Karpas-422 (cell line): ENCODE measurements around the gene CREB5. TPM values are rescaled to one million over a fixed set of nuclear protein-coding genes. Genes with fewer than 3 reads are reported as not detected.

Experiments used
- DNase-seq: peaks from one replicate; pipeline ENCODE4 v3.0.0-alpha.2; 2015
- H2AFZ ChIP-seq: fragments of 200-600 bp; sonication (generic); 2 replicates; pipeline ENCODE4 v1.6.1; 2014; ENCODE audit warnings: antibody characterized with exemption, low read length, mixed read lengths
- H3K27ac ChIP-seq: fragments of 200-600 bp; sonication (generic); 2 replicates; pipeline ENCODE4 v1.5.1; 2014; ENCODE audit warnings: mild to moderate bottlenecking, low read length, moderate library complexity
- H3K27me3 ChIP-seq: fragments of 200-600 bp; sonication (generic); 2 replicates; pipeline ENCODE4 v1.6.1; 2014; ENCODE audit warnings: low read length, mixed read lengths
- H3K36me3 ChIP-seq: fragments of 200-600 bp; sonication (generic); 2 replicates; pipeline ENCODE4 v1.6.1; 2014; ENCODE audit warnings: low read length, mixed read lengths; ENCODE audit not compliant: insufficient read depth
- H3K4me1 ChIP-seq: fragments of 200-600 bp; sonication (generic); 2 replicates; pipeline ENCODE4 v1.6.1; 2014; ENCODE audit warnings: mild to moderate bottlenecking, low read length, mixed read lengths
- H3K4me2 ChIP-seq: fragments of 200-600 bp; sonication (generic); 2 replicates; pipeline ENCODE4 v1.6.1; 2014; ENCODE audit warnings: low read length, low read depth, mild to moderate bottlenecking; ENCODE audit not compliant: poor library complexity, severe bottlenecking
- H3K4me3 ChIP-seq: fragments of 200-600 bp; sonication (generic); 2 replicates; pipeline ENCODE4 v1.5.1; 2014; ENCODE audit warnings: mild to moderate bottlenecking, antibody characterized with exemption, low read length, mixed read lengths
- H3K79me2 ChIP-seq: fragments of 200-600 bp; sonication (generic); 2 replicates; pipeline ENCODE4 v1.6.1; 2014; ENCODE audit warnings: mild to moderate bottlenecking, low read length, mixed read lengths
- H3K9ac ChIP-seq: fragments of 200-600 bp; sonication (generic); 2 replicates; pipeline ENCODE4 v1.6.0; 2014; ENCODE audit warnings: low read length
- H3K9me2 ChIP-seq: fragments of 200-600 bp; sonication (generic), shearing (Covaris generic); replicated peaks from 2 replicates; pipeline ENCODE4 v1.6.0; 2014; ENCODE audit warnings: mild to moderate bottlenecking, low read length, moderate library complexity; ENCODE audit not compliant: insufficient read depth
- H3K9me3 ChIP-seq: fragments of 300-700, 200-600 bp; sonication (generic); 2 replicates; pipeline ENCODE4 v1.6.1; 2014; ENCODE audit warnings: low read length, mixed read lengths
- H4K20me1 ChIP-seq: fragments of 200-600 bp; sonication (generic); 2 replicates; pipeline ENCODE4 v1.6.1; 2014; ENCODE audit warnings: mild to moderate bottlenecking, antibody characterized with exemption, low read length, low read depth; ENCODE audit not compliant: insufficient read depth
- total RNA-seq: library from RNA; depleted of rRNA; stranded (reverse); fragments of >200 nt; shearing (Covaris generic); gene quantifications from 2 replicates; pipeline ENCODE4 v1.2.3, GENCODE V29; 2014; ENCODE audit warnings: low replicate concordance

Gene CREB5
- total RNA-seq, 1 experiment from 2014 or later = 52.1 TPM

DNA sequence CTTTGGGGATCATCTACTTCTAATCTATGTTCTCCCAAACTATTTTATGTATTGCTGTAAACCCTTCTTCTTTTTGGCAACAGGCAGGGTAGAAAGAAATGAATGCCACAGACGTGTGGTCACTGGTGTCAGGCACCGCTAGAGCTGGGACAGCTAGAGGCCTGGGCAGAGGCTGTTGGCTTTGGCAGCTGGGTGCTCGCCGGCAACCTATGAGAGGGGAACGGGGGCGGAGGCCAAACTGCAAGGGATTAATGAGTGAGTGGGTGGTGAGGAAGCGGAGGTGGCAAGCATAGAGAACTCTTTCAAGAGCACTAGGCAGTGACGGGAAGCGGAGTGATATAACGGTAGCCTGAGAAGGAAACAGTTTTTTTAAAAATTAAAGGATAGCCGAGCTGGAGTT, 78.5 kb downstream of the CREB5 start:
- H4K20me1 ChIP-seq = no peaks in the 10 kb centered on the region
- no peak overlapping the region for H3K4me3 ChIP-seq

DNA sequence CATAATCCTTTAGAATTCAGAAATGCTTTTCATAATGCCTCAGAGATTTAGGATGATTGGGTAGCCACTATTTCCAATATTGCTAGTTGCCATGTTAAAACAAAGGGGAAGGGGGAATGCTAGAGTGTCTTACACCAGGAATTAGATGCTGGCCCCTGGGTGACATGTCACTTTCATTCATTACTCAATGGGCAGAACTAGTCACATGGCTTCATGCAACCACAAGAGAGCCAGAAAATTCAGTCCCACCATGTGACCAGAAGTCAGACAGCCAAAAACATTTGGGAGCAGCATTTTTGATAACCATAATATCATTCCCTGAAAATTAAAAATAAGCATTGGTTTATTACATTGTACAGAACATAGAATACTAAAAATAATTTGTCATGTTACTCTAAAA, 81.2 kb downstream of the CREB5 start:
- H3K27ac ChIP-seq = no peak overlapping the region
- H3K79me2 ChIP-seq = no peaks in the 10 kb centered on the region
- H3K9me3 ChIP-seq = no peaks in the 10 kb centered on the region
- H3K9me2 ChIP-seq = no peaks in the 10 kb centered on the region
- H3K4me1 ChIP-seq = no peaks in the 10 kb centered on the region; the same call in 1 of the 2 replicates
- H4K20me1 ChIP-seq = no peaks in the 10 kb centered on the region
- no peak for DNase-seq
- H2AFZ ChIP-seq = no peak overlapping the region
- no peak overlapping the region for H3K4me3 ChIP-seq
- H3K9ac ChIP-seq = no peak overlapping the region
- no peaks in the 10 kb centered on the region for H3K36me3 ChIP-seq
- H3K27me3 ChIP-seq = no peaks in the 10 kb centered on the region
- H3K4me2 ChIP-seq = no peak overlapping the region

More for the DNA sequence above, 78.5 kb downstream of the CREB5 start:
- Histone ChIP-seq H3K9me2 (no peaks in the 10 kb centered on the region), H3K4me2 (no peak overlapping the region), H3K27ac (no peak overlapping the region), H3K9ac (no peak overlapping the region), H3K4me1 (no peaks in the 10 kb centered on the region; the same call in 1 of the 2 replicates), H2AFZ (no peak overlapping the region), H3K36me3 (no peaks in the 10 kb centered on the region), H3K27me3 (no peaks in the 10 kb centered on the region), H3K79me2 (no peaks in the 10 kb centered on the region), H3K9me3 (no peaks in the 10 kb centered on the region)
- no peak for DNase-seq

DNA sequence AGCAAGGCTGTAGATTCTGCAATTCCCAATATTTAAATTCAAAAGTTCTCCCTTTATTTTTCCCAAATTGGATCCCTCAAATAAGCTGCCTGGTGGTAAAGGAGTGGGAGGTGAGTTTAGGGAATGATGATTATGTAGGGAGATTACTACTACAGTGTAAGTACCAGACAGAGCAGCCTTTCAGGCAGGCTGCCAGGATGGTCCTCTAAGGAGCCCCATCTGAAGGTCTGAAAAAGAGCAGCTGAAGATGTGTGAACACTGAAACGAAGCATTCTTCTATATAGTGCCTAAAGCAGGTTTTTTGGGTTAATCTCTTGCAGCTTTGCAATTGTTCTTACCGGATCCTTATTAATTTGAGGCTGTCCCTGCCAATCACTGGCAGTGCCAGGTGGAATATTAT, 84.7 kb downstream of the CREB5 start:
- DNase-seq = no peak
- no peaks in the 10 kb centered on the region for H3K9me2 ChIP-seq
- H3K4me2 ChIP-seq = no peak overlapping the region
- H3K27me3 ChIP-seq = no peaks in the 10 kb centered on the region
- H3K27ac ChIP-seq = no peak overlapping the region
- H2AFZ ChIP-seq = no peak overlapping the region
- peaks cover 12% of the 10 kb centered on the region for H3K4me1 ChIP-seq
- H3K79me2 ChIP-seq = no peaks in the 10 kb centered on the region
- no peaks in the 10 kb centered on the region for H3K9me3 ChIP-seq
- H3K36me3 ChIP-seq = no peaks in the 10 kb centered on the region
- H3K9ac ChIP-seq = no peak overlapping the region
- no peaks in the 10 kb centered on the region for H4K20me1 ChIP-seq
- no peak overlapping the region for H3K4me3 ChIP-seq

DNA sequence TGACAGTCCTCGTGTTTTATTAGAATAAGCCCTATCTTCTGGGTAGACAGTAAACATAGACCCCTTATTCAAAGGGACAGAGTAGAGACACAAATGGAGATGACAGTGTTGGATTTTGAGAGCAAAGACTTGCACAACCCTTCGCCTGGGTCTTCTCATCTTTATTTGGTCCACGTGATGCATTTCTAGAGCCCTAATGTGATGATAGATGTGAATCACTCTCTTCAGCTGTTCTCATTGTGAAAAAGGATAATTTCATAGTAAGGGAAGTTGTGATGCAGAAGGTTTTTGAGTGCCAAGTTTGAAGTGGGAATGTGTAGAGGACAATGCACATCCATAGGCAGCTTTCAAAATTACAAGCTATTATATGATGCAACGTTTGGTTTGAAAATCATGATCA, 86.3 kb downstream of the CREB5 start:
- no peak overlapping the region for H3K4me3 ChIP-seq
- H3K4me1 ChIP-seq = peaks cover 28% of the 10 kb centered on the region
- no peaks in the 10 kb centered on the region for H3K9me2 ChIP-seq
- H3K79me2 ChIP-seq = no peaks in the 10 kb centered on the region
- no peaks in the 10 kb centered on the region for H3K36me3 ChIP-seq
- H3K9ac ChIP-seq = no peak overlapping the region
- no peak overlapping the region for H2AFZ ChIP-seq
- H3K27me3 ChIP-seq = no peaks in the 10 kb centered on the region
- H4K20me1 ChIP-seq = no peaks in the 10 kb centered on the region
- H3K27ac ChIP-seq = no peak overlapping the region
- H3K9me3 ChIP-seq = no peaks in the 10 kb centered on the region
- no peak for DNase-seq
- H3K4me2 ChIP-seq = no peak overlapping the region

DNA sequence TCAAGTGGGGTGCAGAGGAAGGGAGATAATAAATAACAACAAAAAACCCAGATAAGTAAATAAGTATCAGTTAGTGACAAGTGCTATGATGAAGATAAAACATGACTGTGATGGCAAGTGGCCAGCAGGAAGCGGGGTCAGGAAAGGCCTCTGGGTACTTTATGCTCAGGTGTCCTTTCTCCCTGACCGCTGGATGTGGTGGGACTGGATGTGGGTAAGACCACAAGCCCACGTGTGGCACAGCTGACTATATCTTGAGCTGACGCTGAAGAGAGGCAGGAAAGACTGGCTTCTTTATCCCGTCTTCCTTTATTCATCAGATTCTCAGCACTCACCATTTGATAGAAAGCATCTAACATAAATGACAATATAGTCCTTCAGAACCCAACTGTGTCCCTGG, 87.8 kb downstream of the CREB5 start:
- no peaks in the 10 kb centered on the region for H3K79me2 ChIP-seq
- no peak overlapping the region for H3K4me3 ChIP-seq
- peaks cover 43% of the 10 kb centered on the region for H3K4me1 ChIP-seq
- H3K4me2 ChIP-seq = no peak overlapping the region
- no peaks in the 10 kb centered on the region for H4K20me1 ChIP-seq
- H3K27me3 ChIP-seq = no peaks in the 10 kb centered on the region
- no peak overlapping the region for H3K27ac ChIP-seq
- no peaks in the 10 kb centered on the region for H3K36me3 ChIP-seq
- H3K9me2 ChIP-seq = no peaks in the 10 kb centered on the region
- no peaks in the 10 kb centered on the region for H3K9me3 ChIP-seq
- no peak overlapping the region for H3K9ac ChIP-seq
- no peak overlapping the region for H2AFZ ChIP-seq
- DNase-seq = no peak

DNA sequence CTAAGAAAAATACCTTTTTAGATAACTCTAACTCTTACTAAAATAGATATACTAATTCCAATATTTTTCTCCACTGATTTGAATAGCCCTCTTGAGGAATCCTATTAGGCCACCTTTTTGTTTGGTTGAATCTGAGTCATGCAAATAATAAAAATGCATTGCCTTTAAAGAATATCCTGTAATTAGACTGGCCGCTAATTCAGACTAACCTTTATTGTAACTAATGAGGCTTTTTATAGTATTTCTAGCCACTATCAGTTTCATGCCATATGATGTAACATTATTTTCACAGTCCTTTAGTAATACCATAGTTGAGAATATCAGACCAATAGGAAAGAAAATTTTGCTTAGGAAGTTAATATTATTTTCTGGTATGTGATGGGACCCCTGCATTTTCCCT, 90.1 kb downstream of the CREB5 start:
- H3K9me3 ChIP-seq = no peaks in the 10 kb centered on the region
- H3K4me1 ChIP-seq = peaks cover 47% of the 10 kb centered on the region
- H4K20me1 ChIP-seq = no peaks in the 10 kb centered on the region
- no peaks in the 10 kb centered on the region for H3K79me2 ChIP-seq
- no peak overlapping the region for H3K4me3 ChIP-seq
- DNase-seq = no peak
- no peaks in the 10 kb centered on the region for H3K27me3 ChIP-seq
- H3K36me3 ChIP-seq = no peaks in the 10 kb centered on the region
- H2AFZ ChIP-seq = no peak overlapping the region
- no peak overlapping the region for H3K27ac ChIP-seq
- H3K9ac ChIP-seq = no peak overlapping the region
- no peak overlapping the region for H3K4me2 ChIP-seq
- H3K9me2 ChIP-seq = no peaks in the 10 kb centered on the region

DNA sequence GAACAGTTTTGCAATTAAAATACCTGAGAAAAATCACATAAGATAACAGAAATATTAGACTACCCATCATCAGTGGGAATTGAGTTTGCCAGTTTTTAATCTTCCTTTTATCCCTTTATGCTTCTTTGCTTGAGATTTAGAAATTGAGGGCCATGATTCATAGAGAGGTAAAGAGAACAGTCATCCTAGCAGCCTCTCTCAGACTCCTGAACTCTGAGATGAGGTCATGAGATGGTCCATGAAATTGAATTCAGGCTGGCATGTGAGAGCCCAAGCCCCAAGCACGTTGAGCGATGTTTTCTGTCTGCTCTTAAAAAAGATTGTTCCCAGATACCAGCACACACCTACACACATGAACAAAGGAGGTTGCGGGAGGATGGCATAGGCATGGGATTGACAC, 91.1 kb downstream of the CREB5 start:
- no peaks in the 10 kb centered on the region for H4K20me1 ChIP-seq

DNA sequence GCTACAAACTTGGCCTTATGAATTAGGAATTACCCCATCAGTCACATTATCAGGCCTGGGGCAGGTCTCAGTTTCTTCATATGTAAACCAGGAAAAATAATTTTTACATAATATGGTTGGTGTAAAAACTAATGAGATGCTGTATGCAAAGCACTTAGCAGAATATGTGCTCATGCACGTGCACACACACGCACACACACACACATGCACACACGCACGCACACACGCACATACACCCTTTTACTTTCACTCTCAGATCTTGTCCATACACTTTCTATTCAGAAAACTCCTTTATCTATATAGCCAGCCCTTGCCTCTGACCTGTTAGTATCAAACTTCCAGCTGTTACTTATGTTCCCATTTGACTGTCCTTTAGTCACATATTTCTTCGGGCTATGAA, 92.7 kb downstream of the CREB5 start:
- Histone ChIP-seq H4K20me1 (no peaks in the 10 kb centered on the region), H3K9ac (no peak overlapping the region; the same call in 1 of the 2 replicates), H3K27ac (no peak overlapping the region), H3K9me3 (no peaks in the 10 kb centered on the region), H3K36me3 (no peaks in the 10 kb centered on the region), H2AFZ (no peak overlapping the region), H3K4me3 (peak overlapping the region; percentile 40; the same call in 1 of the 2 replicates), H3K27me3 (no peaks in the 10 kb centered on the region), H3K79me2 (no peaks in the 10 kb centered on the region), H3K9me2 (no peaks in the 10 kb centered on the region), H3K4me2 (peak overlapping the region; percentile 59), H3K4me1 (peaks cover 57% of the 10 kb centered on the region)
- no peak for DNase-seq

More for the DNA sequence above, 91.1 kb downstream of the CREB5 start:
- Histone ChIP-seq H3K79me2 (no peaks in the 10 kb centered on the region), H3K4me1 (peaks cover 47% of the 10 kb centered on the region), H3K9me2 (no peaks in the 10 kb centered on the region), H2AFZ (no peak overlapping the region), H3K4me3 (no peak overlapping the region), H3K36me3 (no peaks in the 10 kb centered on the region), H3K27me3 (no peaks in the 10 kb centered on the region), H3K9me3 (no peaks in the 10 kb centered on the region), H3K9ac (no peak overlapping the region), H3K27ac (no peak overlapping the region), H3K4me2 (no peak overlapping the region)
- no peak for DNase-seq

DNA sequence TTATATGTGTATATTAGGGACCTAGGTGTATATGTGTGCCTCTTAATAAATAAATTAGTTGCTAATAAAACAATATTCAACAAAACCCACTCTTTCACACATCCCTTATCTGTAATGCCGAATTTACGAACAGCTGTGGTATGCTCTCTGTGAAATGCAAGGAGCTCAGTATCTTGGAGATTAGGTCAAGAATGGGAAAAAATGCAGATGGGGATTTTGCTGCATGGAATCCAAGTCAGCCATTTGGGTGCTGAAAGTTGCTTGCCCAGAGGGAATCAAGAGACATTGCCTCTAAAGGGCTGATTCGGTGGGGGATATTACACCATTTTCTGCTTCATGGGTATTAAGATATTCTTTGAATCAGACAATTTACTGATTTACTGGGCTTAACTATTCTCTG, 93.5 kb downstream of the CREB5 start:
- Histone ChIP-seq H2AFZ (no peak overlapping the region), H3K27ac (no peak overlapping the region), H3K9me2 (no peaks in the 10 kb centered on the region), H3K9me3 (no peaks in the 10 kb centered on the region), H3K79me2 (no peaks in the 10 kb centered on the region), H4K20me1 (no peaks in the 10 kb centered on the region), H3K9ac (no peak overlapping the region), H3K27me3 (no peaks in the 10 kb centered on the region), H3K36me3 (no peaks in the 10 kb centered on the region), H3K4me3 (no peak overlapping the region), H3K4me1 (peaks cover 58% of the 10 kb centered on the region), H3K4me2 (no peak overlapping the region)
- DNase-seq = no peak
